DND-41 (cell line): ENCODE results near the gene NEXN.

Experiments used
- ATAC-seq: fragments of 200-7000 bp; cut with Tn5 transposase; 3 replicates; pipeline ENCODE4 v1.9.1; 2021; ENCODE audit warnings: low read depth; ENCODE audit not compliant: insufficient read depth
- DNase-seq: peaks from one replicate; pipeline ENCODE4 v3.0.0-alpha.2; 2020
- H2AFZ ChIP-seq: 2 replicates; pipeline ENCODE4 v1.6.0; 2012; ENCODE audit warnings: low read depth, low read length
- H3K27ac ChIP-seq: 2 replicates; pipeline ENCODE4 v1.5.1; 2012; ENCODE audit warnings: low read length, inconsistent platforms
- H3K27me3 ChIP-seq: fragments of 200-600 bp; sonication (generic); 2 replicates; pipeline ENCODE4 v1.6.0; 2012; ENCODE audit warnings: low read length, mild to moderate bottlenecking, inconsistent platforms; ENCODE audit not compliant: insufficient read depth, poor library complexity
- H3K36me3 ChIP-seq: 2 replicates; pipeline ENCODE4 v1.5.1; 2012; ENCODE audit warnings: low read length, inconsistent platforms; ENCODE audit not compliant: insufficient read depth
- H3K4me1 ChIP-seq: 2 replicates; pipeline ENCODE4 v1.5.1; 2012; ENCODE audit warnings: mild to moderate bottlenecking, low read length; ENCODE audit not compliant: insufficient read depth
- H3K4me2 ChIP-seq: 2 replicates; pipeline ENCODE4 v1.6.0; 2012; ENCODE audit warnings: mild to moderate bottlenecking, moderate library complexity, low read length, inconsistent platforms; ENCODE audit not compliant: insufficient read depth
- H3K4me3 ChIP-seq, 2 experiments: fragments of 200-600 bp in 1 of 2; shearing (Covaris generic) in 1 of 2; 2 replicates each; pipeline ENCODE4 v1.5.1; 2012 to 2016; ENCODE audit warnings: inconsistent platforms in 2 of 2, low read length in 2 of 2, mild to moderate bottlenecking in 2 of 2, low read depth in 1 of 2, moderate library complexity in 1 of 2
- H3K79me2 ChIP-seq: 2 replicates; pipeline ENCODE4 v1.6.0; 2012; ENCODE audit warnings: low read length, inconsistent platforms; ENCODE audit not compliant: insufficient read depth
- H3K9ac ChIP-seq: 2 replicates; pipeline ENCODE4 v1.6.0; 2012; ENCODE audit warnings: low read depth, mild to moderate bottlenecking, inconsistent platforms, low read length, moderate library complexity
- H3K9me3 ChIP-seq: 2 replicates; pipeline ENCODE4 v1.5.1; 2012; ENCODE audit warnings: low read length, moderate library complexity, mild to moderate bottlenecking, inconsistent platforms; ENCODE audit not compliant: insufficient read depth, severe bottlenecking
- H4K20me1 ChIP-seq: 2 replicates; pipeline ENCODE4 v1.6.0; 2012; ENCODE audit warnings: low read length; ENCODE audit not compliant: insufficient read depth
- CTCF ChIP-seq: IDR thresholded peaks from 2 replicates; pipeline ENCODE4 v1.5.1; 2012; ENCODE audit warnings: borderline replicate concordance, low read length, moderate library complexity, mild to moderate bottlenecking; ENCODE audit not compliant: poor library complexity, severe bottlenecking; ENCODE audit errors: extremely low read depth
- EZH2 ChIP-seq: IDR thresholded peaks from 3 replicates; pipeline ENCODE4 v1.6.1; 2012; ENCODE audit warnings: borderline replicate concordance, low read depth, mild to moderate bottlenecking, moderate library complexity, low read length, inconsistent platforms; ENCODE audit not compliant: severe bottlenecking

The NEXN gene

GRCh38 chr1:77888081-77888780 is at the start of gene NEXN:
NEXN (plus strand) TSS chr1:77888624; CDS start chr1:77916107, 27,483 bp downstream.
- Histone ChIP-seq H3K79me2 (no peaks in the 10 kb centered on the region), H4K20me1 (no peaks in the 10 kb centered on the region), H3K9ac (no peak within 1 kb of the TSS), H3K4me2 (no peak within 1 kb of the TSS), H3K4me1 (no peaks in the 10 kb centered on the region), H3K27me3 (no peaks in the 10 kb centered on the region), H3K4me3 (no peak within 1 kb of the TSS), H3K36me3 (no peaks in the 10 kb centered on the region), H2AFZ (no peak within 1 kb of the TSS), H3K9me3 (no peaks in the 10 kb centered on the region), H3K27ac (no peak within 1 kb of the TSS)
- TF ChIP-seq CTCF (no peak), EZH2 (no peak)
- DNase-seq (no peak), ATAC-seq (no peak)

- Histone ChIP-seq H3K4me1 (no peaks in the 10 kb centered on the region), H3K9ac (no peak overlapping the region), H3K79me2 (no peaks in the 10 kb centered on the region), H4K20me1 (no peaks in the 10 kb centered on the region), H3K27me3 (no peaks in the 10 kb centered on the region), H3K36me3 (peaks cover 32% of the 10 kb centered on the region), H3K4me2 (no peak overlapping the region), H3K4me3 (no peak overlapping the region), H3K9me3 (no peaks in the 10 kb centered on the region), H3K27ac (no peak overlapping the region), H2AFZ (no peak overlapping the region)
- ATAC-seq: no peak
- TF ChIP-seq EZH2: no peak
- TF ChIP-seq CTCF: no peak
- DNase-seq: no peak
Observed at GRCh38 chr1:77841574-77841973, 46.9 kb upstream of the NEXN start.

- H3K4me3 ChIP-seq: no peak overlapping the region
- no peak overlapping the region for H3K9ac ChIP-seq
- no peak overlapping the region for H3K4me2 ChIP-seq
- no peaks in the 10 kb centered on the region for H4K20me1 ChIP-seq
- H3K4me1 ChIP-seq: no peaks in the 10 kb centered on the region
- no peak overlapping the region for H3K27ac ChIP-seq
- H3K9me3 ChIP-seq: no peaks in the 10 kb centered on the region
- no peaks in the 10 kb centered on the region for H3K27me3 ChIP-seq
- no peak overlapping the region for H2AFZ ChIP-seq
- TF ChIP-seq CTCF (no peak), EZH2 (no peak)
- no peak for DNase-seq
- H3K36me3 ChIP-seq: peaks cover 17% of the 10 kb centered on the region
- ATAC-seq: no peak
- H3K79me2 ChIP-seq: no peaks in the 10 kb centered on the region
Observed at GRCh38 chr1:77845951-77846350, 42.5 kb upstream of the NEXN start.
